Measurements from ENCODE around the gene STH.
"Not testable (repeated sequence)": the region's sequence is repeated elsewhere in the genome, so short reads cannot be mapped to it uniquely, and the experiment has no call there.

Gene STH, protein sequence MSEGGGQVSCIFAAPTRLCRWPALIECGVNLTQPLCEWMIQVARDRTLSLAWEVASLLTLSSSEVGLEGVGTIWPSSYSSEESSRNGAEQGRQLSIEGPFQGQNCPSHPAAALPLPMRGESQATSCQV

DNA sequence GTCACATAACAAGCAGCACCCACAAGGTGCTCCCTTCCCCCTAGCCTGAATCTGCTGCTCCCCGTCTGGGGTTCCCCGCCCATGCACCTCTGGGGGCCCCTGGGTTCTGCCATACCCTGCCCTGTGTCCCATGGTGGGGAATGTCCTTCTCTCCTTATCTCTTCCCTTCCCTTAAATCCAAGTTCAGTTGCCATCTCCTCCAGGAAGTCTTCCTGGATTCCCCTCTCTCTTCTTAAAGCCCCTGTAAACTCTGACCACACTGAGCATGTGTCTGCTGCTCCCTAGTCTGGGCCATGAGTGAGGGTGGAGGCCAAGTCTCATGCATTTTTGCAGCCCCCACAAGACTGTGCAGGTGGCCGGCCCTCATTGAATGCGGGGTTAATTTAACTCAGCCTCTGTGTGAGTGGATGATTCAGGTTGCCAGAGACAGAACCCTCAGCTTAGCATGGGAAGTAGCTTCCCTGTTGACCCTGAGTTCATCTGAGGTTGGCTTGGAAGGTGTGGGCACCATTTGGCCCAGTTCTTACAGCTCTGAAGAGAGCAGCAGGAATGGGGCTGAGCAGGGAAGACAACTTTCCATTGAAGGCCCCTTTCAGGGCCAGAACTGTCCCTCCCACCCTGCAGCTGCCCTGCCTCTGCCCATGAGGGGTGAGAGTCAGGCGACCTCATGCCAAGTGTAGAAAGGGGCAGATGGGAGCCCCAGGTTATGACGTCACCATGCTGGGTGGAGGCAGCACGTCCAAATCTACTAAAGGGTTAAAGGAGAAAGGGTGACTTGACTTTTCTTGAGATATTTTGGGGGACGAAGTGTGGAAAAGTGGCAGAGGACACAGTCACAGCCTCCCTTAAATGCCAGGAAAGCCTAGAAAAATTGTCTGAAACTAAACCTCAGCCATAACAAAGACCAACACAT lies at the start of gene STH:
Gene STH, plus strand, starts transcription at position 264 of the 913 bp plus-strand sequence. Its CDS starts 30 bp downstream, at position 294.
- no peak for DNase-seq

DNA sequence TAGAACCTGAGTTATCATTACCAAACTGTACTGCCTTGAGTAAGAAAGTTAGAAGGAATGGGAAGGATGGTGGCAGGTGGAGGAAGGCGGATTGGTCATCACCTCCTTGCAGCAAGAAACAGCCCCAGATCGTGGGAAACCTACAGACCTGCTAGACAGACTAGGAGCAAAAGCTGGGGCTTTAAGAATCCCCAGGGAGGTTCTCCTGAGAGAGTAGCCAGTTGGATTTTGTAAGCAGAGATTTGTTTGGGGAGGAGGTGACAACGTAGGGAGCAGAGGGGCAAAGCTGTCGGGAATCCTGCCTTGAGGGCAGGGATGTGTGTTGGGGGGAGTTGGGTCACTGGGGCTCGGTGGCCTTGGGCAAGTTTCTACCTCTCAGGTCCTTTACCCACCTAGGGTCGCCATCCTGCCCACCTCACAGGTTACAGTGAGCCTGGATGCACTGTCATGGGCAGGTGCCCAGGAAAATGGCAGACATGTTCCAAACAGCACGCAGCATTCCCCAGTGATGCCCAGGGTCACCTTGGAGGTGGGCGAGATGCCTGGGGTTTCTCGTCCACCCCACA lies 49.2 kb upstream of the STH start:
- no peak for DNase-seq

DNA sequence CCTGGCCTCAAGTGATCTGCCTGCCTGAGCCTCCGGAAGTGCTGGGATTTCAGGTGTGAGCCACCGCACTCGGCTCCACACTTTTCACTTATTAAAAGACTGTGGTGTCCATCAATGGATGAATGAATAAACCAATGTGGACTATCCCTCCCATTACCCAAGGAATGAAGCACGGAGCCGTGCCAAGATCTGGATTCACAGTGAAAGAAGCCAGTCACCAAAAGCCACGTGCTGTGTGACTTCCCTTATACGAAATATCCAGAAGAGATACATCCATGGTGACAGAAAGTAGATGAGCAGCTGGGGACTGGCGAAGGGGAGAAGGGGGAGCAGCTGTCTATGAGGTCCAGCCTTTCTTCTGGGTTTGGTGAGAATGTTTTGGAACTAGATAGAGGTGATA lies 48.2 kb upstream of the STH start:
- DNase-seq: no peak

DNA sequence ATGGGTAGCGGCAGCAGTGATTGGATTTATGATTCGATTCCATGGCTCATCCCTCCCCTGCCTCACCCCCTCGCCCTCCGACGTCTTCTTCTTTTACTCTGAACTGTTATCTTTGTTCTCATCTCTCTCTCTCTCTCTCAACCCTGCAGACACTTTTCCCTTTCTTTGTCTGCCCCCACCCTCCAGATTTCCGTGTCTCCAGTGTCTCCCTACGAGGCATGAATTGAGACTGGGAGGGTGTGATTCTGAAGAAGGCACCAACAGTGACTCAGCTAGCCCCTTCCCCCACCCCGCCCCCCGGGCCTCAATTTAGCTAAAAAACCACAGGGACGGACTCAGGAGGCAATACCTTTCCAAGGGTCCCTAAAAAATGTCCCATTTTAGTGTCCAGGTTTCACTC lies 47.6 kb upstream of the STH start:
- no peak for DNase-seq

DNA sequence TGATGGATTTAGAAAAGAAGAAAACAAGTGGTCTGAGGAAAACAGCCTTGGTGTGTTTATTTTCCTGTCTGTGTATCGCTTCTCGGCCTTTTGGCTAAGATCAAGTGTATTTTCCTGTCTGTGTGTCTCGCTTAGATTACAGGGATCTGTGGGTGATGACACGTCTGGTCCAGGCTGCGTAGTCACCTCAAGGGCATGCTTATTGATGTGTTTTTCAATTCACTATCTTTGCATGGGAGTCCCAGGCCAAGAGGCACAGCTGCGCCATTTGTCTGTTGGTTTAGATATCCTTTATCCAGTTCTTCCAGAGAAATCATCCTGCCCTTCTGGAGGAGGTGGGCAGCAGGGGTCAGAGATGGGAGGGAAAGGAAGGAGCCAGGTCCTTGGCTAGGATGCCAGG lies 47.1 kb upstream of the STH start:
- no peak for DNase-seq

DNA sequence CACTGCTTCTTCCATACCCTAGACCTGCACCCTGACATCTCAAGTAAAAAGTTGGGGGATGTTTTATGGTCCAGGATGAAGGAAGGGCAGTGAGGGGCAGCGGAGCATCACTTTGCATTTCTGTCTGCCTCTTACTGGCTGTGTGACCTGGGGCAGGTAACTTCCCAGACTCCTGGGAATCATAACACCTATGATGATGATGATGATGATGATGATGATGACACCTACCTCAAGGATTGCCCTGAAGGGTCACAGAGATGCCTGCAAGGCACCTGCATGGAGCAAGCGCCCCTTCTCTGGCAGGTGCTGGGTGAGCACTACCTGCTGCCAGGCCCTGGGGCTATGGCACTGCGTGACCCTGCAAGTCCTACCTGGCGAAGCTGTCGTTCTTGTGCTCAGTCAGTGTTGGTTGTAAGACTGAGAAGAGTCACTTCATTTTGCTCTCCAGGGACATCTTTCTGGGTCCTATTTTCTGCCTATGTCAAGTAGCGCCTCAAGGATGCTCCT lies 46.2 kb upstream of the STH start:
- no peak for DNase-seq

DNA sequence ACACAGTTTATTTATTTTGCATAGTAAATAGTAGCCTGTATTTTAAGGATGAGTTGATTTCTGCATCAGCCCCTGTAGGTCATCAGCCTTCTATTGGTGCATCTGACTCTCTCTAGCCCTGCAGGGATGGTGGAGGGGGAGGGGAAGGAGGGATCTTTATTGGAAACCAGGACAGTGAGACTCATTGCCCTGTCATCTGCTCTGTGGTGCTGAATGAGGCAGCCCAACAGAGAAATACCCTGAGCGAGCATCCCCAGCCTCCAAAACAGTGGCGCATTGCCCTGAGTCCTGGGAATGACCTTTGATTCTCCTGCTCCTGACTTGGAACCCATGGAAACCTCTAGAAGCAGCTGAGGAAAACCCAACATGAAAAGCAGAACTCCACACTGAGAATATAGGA lies 45.5 kb upstream of the STH start:
- DNase-seq: no peak

DNA sequence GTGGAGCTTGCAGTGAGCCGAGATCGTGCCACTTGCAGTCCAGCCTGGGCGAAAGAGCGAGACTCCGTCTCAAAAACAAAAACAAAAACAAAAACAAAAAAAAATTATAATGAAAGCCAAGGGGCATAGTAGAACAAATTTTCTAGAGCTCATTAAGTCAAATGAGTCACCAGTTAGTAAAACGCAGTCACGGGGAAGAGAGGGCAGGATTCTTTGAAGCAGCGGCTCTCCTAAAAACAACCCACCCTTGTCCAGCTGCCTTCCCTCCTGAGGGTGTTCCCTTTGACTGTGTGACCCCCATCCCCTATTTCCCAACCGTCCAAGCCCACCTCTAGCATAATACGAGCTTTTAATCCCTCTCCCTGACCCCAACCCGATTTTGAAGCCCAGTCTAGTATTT lies 44.1 kb upstream of the STH start:
- DNase-seq: no peak

DNA sequence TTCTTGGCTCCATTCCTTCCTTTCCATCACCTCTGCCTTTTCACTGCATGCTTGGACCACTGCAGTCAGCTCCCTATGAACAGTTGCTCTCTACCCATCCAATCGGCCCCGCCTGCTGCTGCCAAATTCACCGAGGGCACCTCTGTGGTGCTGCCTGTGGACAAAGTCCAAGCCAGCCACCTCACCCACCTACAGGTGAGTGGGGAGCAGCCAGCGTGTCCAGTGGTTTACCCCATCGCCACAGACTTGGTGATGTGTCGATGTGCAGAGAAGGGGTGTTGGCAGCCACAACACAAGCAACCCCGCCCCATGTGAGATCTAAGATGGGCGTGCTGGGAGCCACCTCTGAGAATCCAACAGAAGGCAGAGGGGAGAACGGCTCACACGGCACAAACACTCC lies 43.7 kb upstream of the STH start:
- no peak for DNase-seq

DNA sequence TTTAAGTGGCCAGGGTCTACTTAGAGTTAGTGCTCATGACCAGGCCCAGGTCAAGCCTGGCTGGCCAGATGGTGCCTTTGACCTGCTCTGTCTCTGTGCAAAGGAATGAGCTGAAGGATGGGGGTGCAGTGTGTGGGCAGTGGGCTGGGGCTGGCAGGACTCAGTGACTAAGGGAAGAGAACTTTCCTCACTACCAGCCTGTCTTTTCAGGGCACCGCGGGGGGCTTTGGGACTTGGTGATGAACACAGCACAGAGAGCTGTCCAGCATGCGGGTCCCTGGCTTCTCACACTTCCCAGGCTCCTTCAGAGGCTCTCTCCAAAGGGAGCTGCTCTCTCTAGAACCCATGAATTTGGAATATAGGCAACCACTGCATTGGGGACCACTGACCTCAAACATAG lies 43.0 kb upstream of the STH start:
- no peak for DNase-seq

DNA sequence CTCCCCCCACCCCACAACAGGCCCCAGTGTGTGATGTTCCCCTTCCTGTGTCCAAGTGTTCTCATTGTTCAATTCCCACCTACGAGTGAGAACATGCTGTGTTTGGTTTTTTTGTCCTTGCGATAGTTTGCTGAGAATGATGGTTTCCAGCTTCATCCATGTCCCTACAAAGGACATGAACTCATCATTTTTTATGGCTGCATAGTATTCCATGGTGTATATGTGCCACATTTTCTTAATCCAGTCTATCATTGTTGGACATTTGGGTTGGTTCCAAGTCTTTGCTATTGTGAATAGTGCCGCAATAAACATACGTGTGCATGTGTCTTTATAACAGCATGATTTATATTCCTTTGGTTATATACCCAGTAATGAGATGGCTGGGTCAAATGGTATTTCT lies 42.3 kb upstream of the STH start:
- DNase-seq: not testable (repeated sequence)

DNA sequence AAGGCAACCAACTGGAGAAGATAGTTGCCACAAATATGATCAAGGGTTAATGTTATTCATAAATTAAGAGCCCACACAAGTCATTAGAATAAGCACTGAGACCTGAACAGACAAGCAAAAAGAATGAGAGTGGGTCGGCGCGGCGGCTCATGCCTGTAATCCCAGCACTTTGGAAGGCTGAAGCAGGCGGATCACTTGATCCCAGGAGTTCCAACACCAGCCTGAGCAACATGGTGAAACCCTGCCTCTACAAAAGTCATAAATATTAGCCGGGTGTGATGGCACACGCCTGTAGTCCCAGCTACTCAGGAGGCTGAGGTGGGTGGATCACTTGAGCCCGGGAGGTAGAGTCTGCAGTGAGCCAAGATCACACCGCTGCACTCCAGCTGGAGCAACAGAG lies 40.7 kb upstream of the STH start:
- no peak for DNase-seq

DNA sequence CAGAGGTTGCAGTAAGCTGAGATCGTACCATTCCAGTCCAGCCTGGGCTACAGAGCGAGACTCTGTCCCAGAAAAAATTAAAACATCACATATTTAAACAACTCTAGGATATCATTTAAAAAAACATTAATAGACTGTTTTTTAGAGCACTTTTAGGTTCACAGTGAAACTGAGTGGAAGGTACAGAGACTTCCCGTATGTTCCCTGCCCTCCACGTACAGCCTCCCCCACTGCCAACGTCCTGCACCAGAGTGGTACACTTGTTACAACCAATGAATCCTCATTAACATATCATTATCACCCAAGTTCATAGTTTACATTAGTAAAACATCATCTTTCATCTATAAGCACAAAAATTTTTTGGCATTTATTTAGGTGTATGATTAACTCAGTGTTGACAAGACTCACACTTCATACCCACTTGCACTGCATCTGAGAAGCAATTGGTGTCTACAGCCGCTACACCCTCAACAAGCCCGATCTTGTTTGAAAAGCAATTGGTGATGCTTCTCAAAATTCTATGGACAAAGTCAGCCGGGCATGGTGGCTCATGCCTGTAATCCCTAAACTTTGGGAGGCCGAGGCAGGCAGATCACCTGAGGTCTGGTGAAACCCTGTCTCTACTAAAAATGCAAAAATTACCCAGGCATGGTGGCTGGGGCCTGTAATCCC lies 39.9 kb upstream of the STH start:
- no peak for DNase-seq

DNA sequence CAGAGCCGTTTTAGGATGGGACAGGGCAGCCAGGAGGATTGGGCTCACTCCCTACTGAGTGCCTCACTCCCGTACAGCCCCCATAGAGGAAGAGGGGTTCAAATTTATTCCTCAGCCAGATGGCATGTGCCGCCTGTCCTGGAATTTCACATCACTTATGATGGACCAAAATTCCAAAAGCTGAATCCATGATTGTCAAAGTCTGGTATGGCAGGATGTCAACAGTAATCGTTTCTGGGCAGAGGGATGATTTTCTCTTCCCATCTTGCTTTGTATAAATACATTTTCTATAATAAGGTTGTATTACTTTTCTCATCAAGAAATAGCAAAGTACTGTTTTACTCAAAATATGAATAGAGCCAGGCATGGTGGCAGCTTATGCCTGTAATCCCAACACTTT lies 38.7 kb upstream of the STH start:
- no peak for DNase-seq

DNA sequence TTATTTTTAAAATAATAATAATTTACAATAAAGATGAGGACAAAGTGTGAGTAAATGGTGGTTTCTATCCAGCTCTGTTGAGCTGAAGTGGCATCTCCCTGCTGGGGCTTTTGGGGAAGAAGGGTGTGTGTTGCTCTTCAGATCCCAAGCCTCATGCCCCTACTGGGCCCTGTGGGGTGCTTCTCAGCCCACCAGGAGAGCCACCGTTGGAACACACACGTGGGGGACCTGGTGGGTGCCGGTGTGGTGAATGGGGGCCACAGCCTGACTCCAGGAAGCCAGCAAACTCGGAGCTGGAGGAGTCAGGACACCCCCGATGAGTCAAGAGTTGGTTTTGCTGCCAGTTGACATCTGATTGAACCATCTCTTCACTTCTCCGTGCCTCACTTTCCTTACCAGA lies 37.8 kb upstream of the STH start:
- no peak for DNase-seq

DNA sequence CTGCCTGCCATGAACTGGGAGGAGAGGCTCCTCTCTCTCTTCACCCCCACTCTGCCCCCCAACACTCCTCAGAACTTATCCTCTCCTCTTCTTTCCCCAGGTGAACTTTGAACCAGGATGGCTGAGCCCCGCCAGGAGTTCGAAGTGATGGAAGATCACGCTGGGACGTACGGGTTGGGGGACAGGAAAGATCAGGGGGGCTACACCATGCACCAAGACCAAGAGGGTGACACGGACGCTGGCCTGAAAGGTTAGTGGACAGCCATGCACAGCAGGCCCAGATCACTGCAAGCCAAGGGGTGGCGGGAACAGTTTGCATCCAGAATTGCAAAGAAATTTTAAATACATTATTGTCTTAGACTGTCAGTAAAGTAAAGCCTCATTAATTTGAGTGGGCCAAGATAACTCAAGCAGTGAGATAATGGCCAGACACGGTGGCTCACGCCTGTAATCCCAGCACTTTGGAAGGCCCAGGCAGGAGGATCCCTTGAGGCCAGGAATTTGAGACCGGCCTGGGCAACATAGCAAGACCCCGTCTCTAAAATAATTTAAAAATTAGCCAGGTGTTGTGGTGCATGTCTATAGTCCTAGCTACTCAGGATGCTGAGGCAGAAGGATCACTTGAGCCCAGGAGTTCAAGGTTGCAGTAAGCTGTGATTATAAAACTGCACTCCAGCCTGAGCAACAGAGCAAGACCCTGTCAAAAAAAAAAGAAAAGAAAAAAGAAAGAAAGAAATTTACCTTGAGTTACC lies 36.7 kb upstream of the STH start:
- DNase-seq: no peak

DNA sequence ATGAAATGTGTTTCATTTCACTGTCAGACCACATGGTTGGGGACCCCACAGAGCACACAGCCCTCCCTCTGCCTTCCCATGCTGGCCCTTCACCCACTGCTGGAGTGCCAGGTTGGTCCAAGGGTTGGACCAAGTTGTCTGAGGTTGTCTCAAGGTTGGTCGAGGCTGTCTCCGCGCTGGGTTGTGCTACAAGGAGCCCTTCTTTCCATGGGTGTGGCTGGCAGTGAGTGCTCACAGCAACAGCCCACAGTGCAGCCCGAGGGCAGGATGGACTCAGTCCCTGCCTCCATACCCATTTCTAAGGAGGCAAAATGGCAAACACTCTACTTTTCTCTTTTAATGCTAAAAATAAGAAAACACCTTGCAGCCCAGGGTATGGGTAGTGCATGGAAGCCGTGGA lies 35.8 kb upstream of the STH start:
- no peak for DNase-seq

DNA sequence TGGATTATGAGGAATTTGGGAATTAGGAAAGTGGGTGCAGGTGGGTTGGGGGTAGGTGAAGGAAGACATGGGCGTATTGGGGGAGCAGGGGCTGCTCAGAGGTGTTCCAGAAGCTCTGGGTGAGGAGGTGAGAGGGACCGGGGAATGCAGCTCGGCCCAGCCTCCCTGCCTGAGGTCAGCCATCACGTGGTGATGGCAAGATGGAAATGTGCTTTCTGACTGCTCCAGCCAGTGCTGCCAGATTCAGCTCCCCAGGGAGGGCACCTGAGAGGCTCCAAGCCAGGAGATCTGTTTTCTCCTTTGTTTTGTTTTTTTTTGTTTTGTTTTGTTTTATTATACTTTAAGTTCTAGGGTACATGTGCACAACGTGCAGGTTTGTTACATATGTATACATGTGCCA lies 35.2 kb upstream of the STH start:
- DNase-seq: no peak

DNA sequence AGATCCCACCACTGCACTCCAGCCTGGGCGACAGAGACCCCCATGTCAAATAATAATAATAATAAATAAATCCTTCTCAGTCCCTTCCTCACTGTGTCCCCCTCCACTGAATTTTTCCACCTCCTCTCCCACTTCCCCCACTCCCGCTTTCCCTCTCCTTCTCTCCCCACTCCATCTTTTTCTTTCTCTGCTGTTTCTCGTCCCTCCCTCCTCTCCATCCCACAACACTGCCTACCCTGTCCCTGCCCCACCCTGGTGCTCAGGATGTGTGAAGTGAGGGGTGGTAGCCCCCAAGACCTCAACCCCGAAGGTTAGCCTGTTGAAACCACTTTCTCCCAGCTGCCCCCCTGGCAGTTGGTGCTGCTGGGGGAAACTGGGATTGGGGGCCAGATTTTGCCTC lies 34.4 kb upstream of the STH start:
- no peak for DNase-seq

DNA sequence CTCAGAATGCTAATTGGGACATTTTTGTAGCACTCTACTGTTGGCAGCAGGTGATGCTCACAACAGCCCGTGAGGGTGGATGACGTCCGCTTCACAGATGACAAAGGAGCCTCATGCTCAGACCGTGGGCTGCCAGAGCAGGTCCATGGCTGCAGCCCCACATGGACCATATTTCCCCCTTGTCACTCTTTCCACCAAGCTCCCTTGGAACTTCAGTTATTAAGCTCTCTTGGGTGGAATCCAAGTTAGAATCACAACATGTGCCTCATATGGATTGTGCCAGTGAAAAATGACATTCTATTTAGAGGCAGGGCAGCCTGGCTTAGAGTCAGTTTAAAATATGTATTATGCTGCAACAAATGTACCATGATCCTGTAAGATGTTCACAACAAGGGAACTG lies 33.2 kb upstream of the STH start:
- DNase-seq: no peak

DNA sequence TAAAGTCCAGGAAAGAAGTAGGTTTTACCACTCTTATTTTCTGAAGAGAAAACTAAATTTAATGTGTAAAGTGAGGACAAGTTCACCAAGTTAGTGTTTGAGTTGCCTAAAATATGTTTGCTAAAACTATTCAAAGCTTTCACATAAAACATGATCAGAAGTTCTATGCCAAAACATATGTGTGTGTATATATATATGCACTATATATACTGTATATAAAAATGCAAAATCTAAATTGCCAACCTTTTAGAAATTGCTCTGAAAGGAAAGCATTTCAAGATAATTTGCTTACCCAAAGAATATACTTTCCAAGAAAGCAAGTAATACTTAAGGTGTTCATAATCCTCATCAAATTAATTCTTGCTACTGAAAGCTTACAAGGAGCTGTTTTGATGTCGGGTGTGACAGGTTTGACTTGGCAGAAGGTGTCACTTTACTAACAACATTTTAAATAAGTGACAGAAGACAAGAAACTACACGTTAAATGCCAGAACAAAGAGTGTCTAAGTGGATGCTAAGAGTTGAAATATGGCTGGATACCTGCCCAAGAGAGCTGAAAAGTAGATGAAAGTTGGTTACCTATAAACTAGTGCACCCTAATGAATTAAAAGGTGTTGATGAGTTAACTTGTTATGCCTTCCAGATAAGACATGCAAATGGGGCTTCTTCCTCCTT lies 32.3 kb upstream of the STH start:
- no peak for DNase-seq

DNA sequence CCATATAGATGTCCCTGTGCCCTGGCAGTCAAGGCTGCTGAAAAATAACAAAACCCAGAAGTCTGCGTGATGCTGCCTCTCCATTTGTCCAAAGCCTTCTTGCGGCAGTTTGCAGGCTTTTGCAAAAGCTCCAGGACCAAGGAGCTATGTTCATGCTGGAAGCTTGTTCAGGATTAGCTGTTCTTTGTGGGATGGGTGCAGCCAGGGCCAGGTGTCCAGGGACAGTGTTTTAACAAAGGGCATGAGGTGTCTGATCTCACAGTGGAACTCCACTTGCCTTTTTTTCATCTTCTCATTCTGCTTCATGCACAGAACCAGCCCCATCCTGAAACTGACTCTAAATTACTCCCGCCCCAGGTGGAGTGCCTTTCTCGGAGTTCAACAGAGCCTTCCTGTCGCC lies 31.7 kb upstream of the STH start:
- DNase-seq: no peak
